KOPT-K1 (cell line): ENCODE measurements around the gene KRTAP2-1.
"Not testable (repeated sequence)": the region's sequence is repeated elsewhere in the genome, so short reads cannot be mapped to it uniquely, and the experiment has no call there.

Source experiments
- H3K27ac ChIP-seq: fragments of 200-600 bp; sonication (generic); 2 replicates; pipeline ENCODE4 v1.5.1; 2016; ENCODE audit warnings: antibody characterized with exemption, mild to moderate bottlenecking, low read depth, low read length; ENCODE audit not compliant: poor library complexity, severe bottlenecking
- H3K36me3 ChIP-seq: fragments of 200-600 bp; sonication (generic); 2 replicates; pipeline ENCODE4 v1.5.1; 2017; ENCODE audit warnings: antibody characterized with exemption, mild to moderate bottlenecking, low read length, moderate library complexity; ENCODE audit not compliant: insufficient read depth
- H3K9me3 ChIP-seq: fragments of 200-600 bp; sonication (generic); 2 replicates; pipeline ENCODE4 v1.5.1; 2017; ENCODE audit warnings: antibody characterized with exemption, low read length, mild to moderate bottlenecking; ENCODE audit not compliant: insufficient read depth, poor library complexity, severe bottlenecking

Gene KRTAP2-1

GRCh38 chr17:41046735-41047465, at the start of gene KRTAP2-1:
KRTAP2-1 (minus strand) TSS chr17:41047316; CDS start chr17:41047267, 49 bp downstream.
- not testable (repeated sequence) for H3K36me3 ChIP-seq, H3K27ac ChIP-seq
- H3K9me3 ChIP-seq, result peaks cover 12% of the 10 kb centered on the region

GRCh38 chr17:41096055-41096454, 48.9 kb upstream of the KRTAP2-1 start:
- no peak overlapping the region for H3K27ac ChIP-seq
- H3K36me3 ChIP-seq, result no peaks in the 10 kb centered on the region
- peaks cover 12% of the 10 kb centered on the region for H3K9me3 ChIP-seq

- H3K9me3 ChIP-seq, result peaks cover 12% of the 10 kb centered on the region
- not testable (repeated sequence) for H3K36me3 ChIP-seq, H3K27ac ChIP-seq
Measured at GRCh38 chr17:41088760-41089352, 41.7 kb upstream of the KRTAP2-1 start.

GRCh38 chr17:41084100-41084856, 37.2 kb upstream of the KRTAP2-1 start, which contains the start of gene KRTAP4-7:
KRTAP4-7 (plus strand) TSS chr17:41084150; CDS start chr17:41084207, 57 bp downstream.
- not testable (repeated sequence) for H3K27ac ChIP-seq, H3K9me3 ChIP-seq, H3K36me3 ChIP-seq

- not testable (repeated sequence) for H3K27ac ChIP-seq, H3K9me3 ChIP-seq, H3K36me3 ChIP-seq
Measured at GRCh38 chr17:41083427-41083826, 36.3 kb upstream of the KRTAP2-1 start.

- no peak overlapping the region for H3K27ac ChIP-seq
- no peaks in the 10 kb centered on the region for H3K9me3 ChIP-seq
Measured at GRCh38 chr17:41082626-41083025, 35.5 kb upstream of the KRTAP2-1 start.

GRCh38 chr17:41076788-41077187, 29.7 kb upstream of the KRTAP2-1 start:
- Histone ChIP-seq H3K9me3 (no peaks in the 10 kb centered on the region), H3K36me3 (no peaks in the 10 kb centered on the region), H3K27ac (no peak overlapping the region)

More at GRCh38 chr17:41082626-41083025, 35.5 kb upstream of the KRTAP2-1 start:
- H3K36me3 ChIP-seq, result no peaks in the 10 kb centered on the region

- Histone ChIP-seq H3K36me3 (no peaks in the 10 kb centered on the region), H3K9me3 (no peaks in the 10 kb centered on the region), H3K27ac (no peak overlapping the region)
Measured at GRCh38 chr17:41073676-41074075, 26.6 kb upstream of the KRTAP2-1 start.

GRCh38 chr17:41071606-41072360, 24.7 kb upstream of the KRTAP2-1 start:
- H3K9me3 ChIP-seq, result no peaks in the 10 kb centered on the region
- H3K27ac ChIP-seq, result no peak overlapping the region
- no peaks in the 10 kb centered on the region for H3K36me3 ChIP-seq

GRCh38 chr17:41069031-41069430, 21.9 kb upstream of the KRTAP2-1 start:
- Histone ChIP-seq H3K27ac (no peak overlapping the region), H3K36me3 (no peaks in the 10 kb centered on the region), H3K9me3 (no peaks in the 10 kb centered on the region)

- Histone ChIP-seq H3K36me3 (no peaks in the 10 kb centered on the region), H3K27ac (no peak overlapping the region), H3K9me3 (no peaks in the 10 kb centered on the region)
Measured at GRCh38 chr17:41067281-41067680, 20.2 kb upstream of the KRTAP2-1 start.

GRCh38 chr17:41065829-41066624, 18.9 kb upstream of the KRTAP2-1 start, which contains the start of gene KRTAP2-4:
KRTAP2-4 (minus strand) TSS chr17:41065879; CDS start chr17:41065845, 34 bp downstream.
- Histone ChIP-seq H3K9me3 (no peaks in the 10 kb centered on the region), H3K27ac (no peak within 1 kb of the TSS), H3K36me3 (no peaks in the 10 kb centered on the region)

GRCh38 chr17:41065016-41065689, 18.0 kb upstream of the KRTAP2-1 start:
- H3K36me3 ChIP-seq, H3K27ac ChIP-seq, H3K9me3 ChIP-seq: not testable (repeated sequence)

GRCh38 chr17:41064301-41064700, 17.2 kb upstream of the KRTAP2-1 start:
- no peaks in the 10 kb centered on the region for H3K9me3 ChIP-seq
- no peak overlapping the region for H3K27ac ChIP-seq
- H3K36me3 ChIP-seq, result no peaks in the 10 kb centered on the region
